SK-N-SH (cell line): ENCODE data around the gene NDUFB6. TPM values are rescaled to one million over a fixed set of nuclear protein-coding genes. Genes with fewer than 3 reads are reported as not detected.

ENCODE experiments used
- CTCF ChIA-PET: fragments of 300-600, 350-600 bp; formaldehyde crosslinking; extraction: SDS; loops from one replicate; lab custom pipeline; 2021; lab: Yijun Ruan, JAX
- POLR2A ChIA-PET: fragments of 350-600 bp; sonication (Branson Sonifier 250); formaldehyde crosslinking; extraction: SDS; loops from one replicate; lab custom pipeline; 2020; ENCODE audit warnings: antibody characterized with exemption, inconsistent platforms; lab: Yijun Ruan, JAX
- DNase-seq: peaks from one replicate; pipeline ENCODE4 v3.0.0; 2012
- H2AFZ ChIP-seq: fragments of 200-600 bp; sonication (generic); 2 replicates; pipeline ENCODE4 v1.8.1; 2016; ENCODE audit warnings: antibody characterized with exemption, mild to moderate bottlenecking, low read depth
- H3F3A ChIP-seq: fragments of 200-600 bp; sonication (generic); replicated peaks from 2 replicates; pipeline ENCODE3; 2016; ENCODE audit warnings: antibody characterized with exemption, mild to moderate bottlenecking; ENCODE audit not compliant: insufficient read depth
- H3K27ac ChIP-seq, 2 experiments: fragments of 200-500 bp in 1 of 2; fragments of 200-600 bp in 1 of 2; sonication (Bioruptor generic) in 1 of 2; sonication (generic), shearing (Covaris generic) in 1 of 2; 2 replicates each; pipeline versions ENCODE4 v1.5.1 to v1.6.1; 2014 to 2016; ENCODE audit warnings: low read depth in 2 of 2, inconsistent platforms in 1 of 2, low read length in 1 of 2, mild to moderate bottlenecking in 1 of 2, mixed read lengths in 1 of 2
- H3K27me3 ChIP-seq: fragments of 200-600 bp; sonication (generic), shearing (Covaris generic); 2 replicates; pipeline ENCODE4 v1.6.1; 2016; ENCODE audit warnings: mixed run types; ENCODE audit not compliant: insufficient read depth
- H3K36me3 ChIP-seq, 2 experiments: fragments of 200-500 bp in 1 of 2; fragments of 200-600 bp in 1 of 2; sonication (Bioruptor generic) in 1 of 2; sonication (generic) in 1 of 2; replicated peaks in 1 of 2; 2 replicates each; pipeline versions ENCODE3 to v1.5.1; 2014 to 2016; ENCODE audit warnings: low read length in 1 of 2, mild to moderate bottlenecking in 1 of 2; ENCODE audit not compliant: insufficient read depth in 2 of 2, control insufficient read depth in 1 of 2
- H3K4me1 ChIP-seq, 2 experiments: fragments of 200-500 bp in 1 of 2; fragments of 200-600 bp in 1 of 2; sonication (Bioruptor generic) in 1 of 2; sonication (generic), shearing (Covaris generic) in 1 of 2; 2 replicates each; pipeline versions ENCODE4 v1.5.1 to v1.6.1; 2014 to 2016; ENCODE audit warnings: low read depth in 1 of 2, low read length in 1 of 2, mixed run types in 1 of 2; ENCODE audit not compliant: insufficient read depth in 2 of 2, control insufficient read depth in 1 of 2
- H3K4me2 ChIP-seq: fragments of 200-600 bp; sonication (generic), shearing (Covaris generic); 2 replicates; pipeline ENCODE4 v1.6.1; 2017; ENCODE audit warnings: mixed run types
- H3K4me3 ChIP-seq, 2 experiments: fragments of 200-500 bp in 1 of 2; fragments of 200-600 bp in 1 of 2; sonication (Bioruptor generic) in 1 of 2; sonication (generic), shearing (Covaris generic) in 1 of 2; 2 replicates each; pipeline versions ENCODE4 v1.5.1 to v1.8.1; 2014 to 2016; ENCODE audit warnings: low read depth in 2 of 2, inconsistent platforms in 1 of 2, low read length in 1 of 2, mild to moderate bottlenecking in 1 of 2, mixed read lengths in 1 of 2, moderate library complexity in 1 of 2
- H3K79me2 ChIP-seq: fragments of 200-600 bp; sonication (generic); 2 replicates; pipeline ENCODE4 v1.8.1; 2017; ENCODE audit warnings: mild to moderate bottlenecking; ENCODE audit not compliant: insufficient read depth
- H3K9ac ChIP-seq: fragments of 200-600 bp; sonication (generic); 2 replicates; pipeline ENCODE4 v1.6.1; 2017; ENCODE audit warnings: mixed run types
- H3K9me2 ChIP-seq: fragments of 200-600 bp; sonication (generic); 2 replicates; pipeline ENCODE4 v1.6.1; 2017; ENCODE audit warnings: mixed run types
- H3K9me3 ChIP-seq: fragments of 200-600 bp; sonication (generic); 2 replicates; pipeline ENCODE4 v1.6.1; 2017; ENCODE audit warnings: mixed run types, mild to moderate bottlenecking, moderate library complexity
- H4K20me1 ChIP-seq: fragments of 200-600 bp; sonication (generic); 2 replicates; pipeline ENCODE4 v1.6.1; 2017; ENCODE audit warnings: mild to moderate bottlenecking, mixed run types; ENCODE audit not compliant: insufficient read depth
- CHD2 ChIP-seq: fragments of 150-350 bp; IDR thresholded peaks from 2 replicates; pipeline ENCODE4 v1.6.1; 2018; ENCODE audit warnings: low read length; ENCODE audit not compliant: partially characterized antibody
- CTCF ChIP-seq: fragments of 200-600 bp; sonication (generic); IDR thresholded peaks from 2 replicates; pipeline ENCODE4 v1.6.1; 2017; ENCODE audit warnings: antibody characterized with exemption, mild to moderate bottlenecking, moderate library complexity
- ELF1 ChIP-seq: IDR thresholded peaks from 2 replicates; pipeline ENCODE4 v1.4.0; 2012
- EZH2phosphoT487 ChIP-seq: fragments of 200-600 bp; sonication (generic); IDR thresholded peaks from 2 replicates; pipeline ENCODE4 v1.6.1; 2017; ENCODE audit warnings: low read depth, mixed run types, mild to moderate bottlenecking, antibody characterized with exemption, moderate library complexity, borderline replicate concordance
- FOSL2 ChIP-seq: IDR thresholded peaks from 2 replicates; pipeline ENCODE4 v1.4.0; 2012; ENCODE audit warnings: low read depth, mild to moderate bottlenecking, moderate library complexity, borderline replicate concordance
- FOXJ3 ChIP-seq: sonication (generic); formaldehyde crosslinking; IDR thresholded peaks from 2 replicates; pipeline ENCODE4 v1.5.1; 2020; ENCODE audit warnings: mild to moderate bottlenecking, missing genetic modification reagents
- GABPA ChIP-seq: IDR thresholded peaks from 2 replicates; pipeline ENCODE4 v1.4.0; 2012; ENCODE audit warnings: low read depth, mild to moderate bottlenecking
- GATA2 ChIP-seq: sonication (generic); formaldehyde crosslinking; IDR thresholded peaks from 2 replicates; pipeline ENCODE4 v1.5.0; 2020; ENCODE audit warnings: mild to moderate bottlenecking, missing genetic modification reagents
- JUND ChIP-seq: IDR thresholded peaks from 2 replicates; pipeline ENCODE4 v1.4.0; 2012
- MEF2A ChIP-seq: IDR thresholded peaks from 2 replicates; pipeline ENCODE4 v1.4.0; 2012; ENCODE audit warnings: low read depth, borderline replicate concordance
- MXI1 ChIP-seq: IDR thresholded peaks from 2 replicates; pipeline ENCODE4 v1.6.1; 2012; ENCODE audit warnings: mild to moderate bottlenecking, low read depth, low read length, improper control_type of control experiment
- NFIC ChIP-seq: IDR thresholded peaks from 2 replicates; pipeline ENCODE4 v1.4.0; 2012; ENCODE audit warnings: borderline replicate concordance
- NRF1 ChIP-seq: IDR thresholded peaks from 2 replicates; pipeline ENCODE4 v1.6.1; 2012; ENCODE audit warnings: low read depth, mild to moderate bottlenecking, low read length
- POLR2AphosphoS5 ChIP-seq: IDR thresholded peaks from 2 replicates; pipeline ENCODE4 v1.6.1; 2012; ENCODE audit warnings: low read depth, low read length
- RAD21 ChIP-seq: IDR thresholded peaks from 2 replicates; pipeline ENCODE4 v1.6.1; 2012; ENCODE audit warnings: mild to moderate bottlenecking, low read length
- RFX5 ChIP-seq: IDR thresholded peaks from 2 replicates; pipeline ENCODE4 v1.6.1; 2012; ENCODE audit warnings: mild to moderate bottlenecking, improper control_type of control experiment, low read length
- RXRA ChIP-seq: IDR thresholded peaks from 2 replicates; pipeline ENCODE4 v1.4.0; 2012; ENCODE audit warnings: low read depth, mild to moderate bottlenecking, borderline replicate concordance
- SIN3A ChIP-seq: IDR thresholded peaks from 2 replicates; pipeline ENCODE4 v1.6.1; 2012; ENCODE audit warnings: low read depth, mild to moderate bottlenecking, low read length, moderate library complexity, borderline replicate concordance
- TAF1 ChIP-seq: IDR thresholded peaks from 2 replicates; pipeline ENCODE4 v1.6.1; 2012; ENCODE audit warnings: low read depth, mild to moderate bottlenecking, low read length, moderate library complexity, borderline replicate concordance
- TCF12 ChIP-seq: IDR thresholded peaks from 2 replicates; pipeline ENCODE4 v1.4.0; 2012
- TEAD4 ChIP-seq: IDR thresholded peaks from 2 replicates; pipeline ENCODE4 v1.4.0; 2012; ENCODE audit warnings: mild to moderate bottlenecking, borderline replicate concordance; ENCODE audit not compliant: insufficient read depth
- USF1 ChIP-seq: IDR thresholded peaks from 2 replicates; pipeline ENCODE4 v1.4.0; 2012; ENCODE audit warnings: low read depth, borderline replicate concordance
- YY1 ChIP-seq: IDR thresholded peaks from 2 replicates; pipeline ENCODE4 v1.4.0; 2012; ENCODE audit warnings: low read depth, mild to moderate bottlenecking
- WGBS: methylation state at CpG from one replicate; pipeline ENCODE4 v1.1.6; 2017; ENCODE audit warnings: low lambda C conversion rate; 5-methylcytosine and 5-hydroxymethylcytosine counted together
- polyA plus RNA-seq, 3 experiments: library from polyadenylated mRNA; depleted of rRNA; stranded (reverse); fragments of >200 nt; gene quantifications; 2 replicates each; pipeline ENCODE4 v1.2.3, GENCODE V29; 2012
- TF ChIP-seq, protein P1 (sequence below): fragments of 150-350 bp; IDR thresholded peaks from 2 replicates; pipeline ENCODE4 v1.6.1; 2017; ENCODE audit warnings: antibody characterized with exemption, low read length, low read depth, borderline replicate concordance
- TF ChIP-seq, protein P2 (sequence below): IDR thresholded peaks from 2 replicates; pipeline ENCODE4 v1.4.0; 2012; ENCODE audit warnings: low read depth
- TF ChIP-seq, protein P3 (sequence below): IDR thresholded peaks from 2 replicates; pipeline ENCODE4 v1.4.0; 2012; ENCODE audit warnings: low read depth, borderline replicate concordance
- TF ChIP-seq, protein P4 (sequence below): IDR thresholded peaks from 2 replicates; pipeline ENCODE4; 2012

Gene NDUFB6
- polyA plus RNA-seq (2012; rRNA removed), result 78.0 and 96.2 TPM in 2 replicates
- 105 and 117 TPM in 2 replicates for polyA plus RNA-seq (2012; cell fraction: cytosol; rRNA removed)
- polyA plus RNA-seq (2012; cell fraction: nucleus; rRNA removed), result 33.3 and 42.6 TPM in 2 replicates

DNA sequence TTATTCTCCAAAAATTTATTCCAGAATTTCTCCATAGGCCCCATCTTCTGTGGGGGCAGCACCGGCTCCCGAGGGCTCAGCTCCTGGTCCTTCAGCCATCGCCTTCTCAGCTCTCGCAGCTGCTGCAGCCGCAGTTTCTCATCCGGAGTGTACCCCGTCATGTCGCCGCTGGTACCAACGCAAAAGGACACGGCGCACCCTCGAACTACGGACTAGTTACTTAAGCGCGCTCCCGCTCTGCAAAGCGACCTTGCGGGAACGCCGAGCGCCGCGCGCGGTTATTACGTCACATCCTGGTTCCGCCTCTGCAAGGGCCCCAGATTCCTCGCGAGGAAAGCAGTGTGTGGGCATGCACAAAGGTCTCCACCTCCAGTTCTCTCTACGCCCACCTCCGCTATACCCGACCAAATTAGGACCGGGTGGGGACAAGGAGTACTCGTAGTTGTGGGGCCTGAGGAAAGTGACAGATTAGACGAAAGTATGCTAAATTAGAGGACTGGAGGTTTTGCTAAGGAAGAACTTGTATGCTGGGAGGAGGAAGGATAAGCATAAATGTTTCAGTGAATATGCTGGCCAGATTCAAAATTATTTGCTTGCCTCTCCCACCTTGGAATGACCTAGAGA lies at the start of gene NDUFB6:
Gene NDUFB6 (minus strand): TSS at position 260 of the 624 bp plus-strand sequence. CDS start 99 bp downstream, at position 161.
- peak; percentile 90 for DNase-seq
- H4K20me1 ChIP-seq, result peaks cover 10% of the 10 kb centered on the region; the same call in 1 of the 2 replicates
- ChIA-PET POLR2A (interaction anchor here (0.9 kb wide), 2 partner anchors 21 to 23 kb away, joined by 3 read pairs; partner anchors contain the start of genes SMIM27 and TOPORS), CTCF (interaction anchor here (1.2 to 20.6 kb wide), 10 partner anchors 8 to 452 kb away, joined by 3 to 620 read pairs (median 10); partner anchors contain the start of genes ACO1, DNAJA1, RIGI and SMIM27)
- H3K27ac ChIP-seq, result peak within 1 kb of the TSS; percentile 69 to 89
- peaks cover 7 to 9% of the 10 kb centered on the region in 2 experiments for H3K36me3 ChIP-seq
- H3K9ac ChIP-seq, result peak within 1 kb of the TSS; percentile 75
- peak within 1 kb of the TSS; percentile 86 to 100 for H3K4me3 ChIP-seq
- no peaks in the 10 kb centered on the region for H3K9me3 ChIP-seq
- WGBS, result 0% methylated on average over 15 of the region's 36 CpGs
- H2AFZ ChIP-seq, result peak within 1 kb of the TSS; percentile 91
- H3K27me3 ChIP-seq, result no peaks in the 10 kb centered on the region
- peaks cover 17 to 18% of the 10 kb centered on the region in 2 experiments; a peak in 3 of 4 replicates for H3K4me1 ChIP-seq
- peaks cover 4% of the 10 kb centered on the region for H3F3A ChIP-seq
- H3K9me2 ChIP-seq, result no peaks in the 10 kb centered on the region
- H3K4me2 ChIP-seq, result peak within 1 kb of the TSS; percentile 88
- H3K79me2 ChIP-seq, result peaks cover 45% of the 10 kb centered on the region
- TF ChIP-seq FOXJ3 (CRISPR knock-in tag) (no peak), FOSL2 (no peak), CTCF (no peak), TCF12 (no peak), GABPA (peak; percentile 85), POLR2AphosphoS5 (peak; percentile 95), MXI1 (peak; percentile 82), TAF1 (peak; percentile 84; the same call in 1 of the 2 replicates), ELF1 (peak; percentile 59; the same call in 1 of the 2 replicates), USF1 (no peak), CHD2 (peak; percentile 98), YY1 (no peak), SIN3A (peak; percentile 71), RFX5 (no peak), RXRA (no peak), NFIC (no peak), RAD21 (no peak), JUND (no peak), EZH2phosphoT487 (no peak), MEF2A (no peak), NRF1 (no peak), TEAD4 (no peak), GATA2 (CRISPR knock-in tag) (no peak)
- TF ChIP-seq, protein P1, sequence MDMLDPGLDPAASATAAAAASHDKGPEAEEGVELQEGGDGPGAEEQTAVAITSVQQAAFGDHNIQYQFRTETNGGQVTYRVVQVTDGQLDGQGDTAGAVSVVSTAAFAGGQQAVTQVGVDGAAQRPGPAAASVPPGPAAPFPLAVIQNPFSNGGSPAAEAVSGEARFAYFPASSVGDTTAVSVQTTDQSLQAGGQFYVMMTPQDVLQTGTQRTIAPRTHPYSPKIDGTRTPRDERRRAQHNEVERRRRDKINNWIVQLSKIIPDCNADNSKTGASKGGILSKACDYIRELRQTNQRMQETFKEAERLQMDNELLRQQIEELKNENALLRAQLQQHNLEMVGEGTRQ, result no peak
- TF ChIP-seq, protein P2, sequence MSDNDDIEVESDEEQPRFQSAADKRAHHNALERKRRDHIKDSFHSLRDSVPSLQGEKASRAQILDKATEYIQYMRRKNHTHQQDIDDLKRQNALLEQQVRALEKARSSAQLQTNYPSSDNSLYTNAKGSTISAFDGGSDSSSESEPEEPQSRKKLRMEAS, result peak; percentile 94
- TF ChIP-seq, protein P3, sequence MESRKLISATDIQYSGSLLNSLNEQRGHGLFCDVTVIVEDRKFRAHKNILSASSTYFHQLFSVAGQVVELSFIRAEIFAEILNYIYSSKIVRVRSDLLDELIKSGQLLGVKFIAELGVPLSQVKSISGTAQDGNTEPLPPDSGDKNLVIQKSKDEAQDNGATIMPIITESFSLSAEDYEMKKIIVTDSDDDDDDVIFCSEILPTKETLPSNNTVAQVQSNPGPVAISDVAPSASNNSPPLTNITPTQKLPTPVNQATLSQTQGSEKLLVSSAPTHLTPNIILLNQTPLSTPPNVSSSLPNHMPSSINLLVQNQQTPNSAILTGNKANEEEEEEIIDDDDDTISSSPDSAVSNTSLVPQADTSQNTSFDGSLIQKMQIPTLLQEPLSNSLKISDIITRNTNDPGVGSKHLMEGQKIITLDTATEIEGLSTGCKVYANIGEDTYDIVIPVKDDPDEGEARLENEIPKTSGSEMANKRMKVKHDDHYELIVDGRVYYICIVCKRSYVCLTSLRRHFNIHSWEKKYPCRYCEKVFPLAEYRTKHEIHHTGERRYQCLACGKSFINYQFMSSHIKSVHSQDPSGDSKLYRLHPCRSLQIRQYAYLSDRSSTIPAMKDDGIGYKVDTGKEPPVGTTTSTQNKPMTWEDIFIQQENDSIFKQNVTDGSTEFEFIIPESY, result peak; percentile 96
- TF ChIP-seq, protein P4, sequence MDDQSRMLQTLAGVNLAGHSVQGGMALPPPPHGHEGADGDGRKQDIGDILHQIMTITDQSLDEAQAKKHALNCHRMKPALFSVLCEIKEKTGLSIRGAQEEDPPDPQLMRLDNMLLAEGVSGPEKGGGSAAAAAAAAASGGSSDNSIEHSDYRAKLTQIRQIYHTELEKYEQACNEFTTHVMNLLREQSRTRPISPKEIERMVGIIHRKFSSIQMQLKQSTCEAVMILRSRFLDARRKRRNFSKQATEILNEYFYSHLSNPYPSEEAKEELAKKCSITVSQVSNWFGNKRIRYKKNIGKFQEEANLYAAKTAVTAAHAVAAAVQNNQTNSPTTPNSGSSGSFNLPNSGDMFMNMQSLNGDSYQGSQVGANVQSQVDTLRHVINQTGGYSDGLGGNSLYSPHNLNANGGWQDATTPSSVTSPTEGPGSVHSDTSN, result no peak
